AG10803 (cell line): ENCODE data around the gene VWA3A.

Source experiments
- DNase-seq: peaks from one replicate; pipeline ENCODE4 v3.0.0; 2010; ENCODE audit warnings: low read depth
- H3K4me3 ChIP-seq: 2 replicates; pipeline ENCODE4 v1.5.1; 2011; ENCODE audit warnings: mild to moderate bottlenecking, low read length, control low read depth
- CTCF ChIP-seq: conservative IDR thresholded peaks from 2 replicates; pipeline ENCODE4 v1.5.1; 2011; ENCODE audit warnings: mild to moderate bottlenecking, low read length, control low read depth, inconsistent platforms

The VWA3A gene

GRCh38 chr16:22189473-22190080 lies 97.2 kb downstream of the VWA3A start:
- H3K4me3 ChIP-seq = peak overlapping the region; percentile 65
- DNase-seq = peak; percentile 56
- TF ChIP-seq CTCF = peak; percentile 15; the same call in 1 of the 2 replicates

GRCh38 chr16:22190081-22190775 lies 97.9 kb downstream of the VWA3A start:
- DNase-seq = peak; percentile 99
- peak overlapping the region; percentile 65 for H3K4me3 ChIP-seq
- TF ChIP-seq CTCF = no peak

- peak overlapping the region; percentile 60 for H3K4me3 ChIP-seq
- DNase-seq = peak; percentile 99
- TF ChIP-seq CTCF = no peak
These were observed 98.6 kb downstream of the VWA3A start for GRCh38 chr16:22190776-22191531.

- DNase-seq = no peak
- peak overlapping the region; percentile 60 for H3K4me3 ChIP-seq
- TF ChIP-seq CTCF = no peak
These were observed 99.4 kb downstream of the VWA3A start for GRCh38 chr16:22191532-22192260.

GRCh38 chr16:22192261-22193062 lies 100.1 kb downstream of the VWA3A start:
- DNase-seq = peak; percentile 95
- TF ChIP-seq CTCF = no peak
- H3K4me3 ChIP-seq = peak overlapping the region; percentile 60

- peak overlapping the region; percentile 60 for H3K4me3 ChIP-seq
- DNase-seq = no peak
- no peak for TF ChIP-seq CTCF
These were observed 100.7 kb downstream of the VWA3A start for GRCh38 chr16:22193063-22193411.
